Neuronal stem cell (in vitro differentiated cells): ENCODE measurements around the gene MB.
A peak's percentile ranks its signal among the peaks of the same experiment; 100 is the strongest.

Experiments
- DNase-seq: peaks from one replicate; pipeline ENCODE4 v3.0.0-alpha.2; 2013; ENCODE audit warnings: low spot score
- H2AFZ ChIP-seq: one replicate; pipeline ENCODE4 v1.6.1; 2013; ENCODE audit warnings: mild to moderate bottlenecking, low read length, inconsistent platforms
- H2AK5ac ChIP-seq: 2 replicates; pipeline ENCODE4 v1.6.1; 2013; ENCODE audit warnings: low read depth, mild to moderate bottlenecking, inconsistent platforms, low read length, moderate library complexity, mixed read lengths
- H2BK120ac ChIP-seq: 2 replicates; pipeline ENCODE4 v1.6.1; 2013; ENCODE audit warnings: low read depth, mild to moderate bottlenecking, inconsistent platforms, low read length, moderate library complexity, mixed read lengths
- H2BK12ac ChIP-seq: one replicate; pipeline ENCODE4 v1.6.1; 2013; ENCODE audit warnings: low read length, inconsistent platforms
- H2BK15ac ChIP-seq: 2 replicates; pipeline ENCODE4 v1.6.1; 2013; ENCODE audit warnings: mild to moderate bottlenecking, low read length, inconsistent platforms, mixed read lengths
- H2BK5ac ChIP-seq: one replicate; pipeline ENCODE4 v1.6.1; 2013; ENCODE audit warnings: inconsistent platforms, mild to moderate bottlenecking, low read length, moderate library complexity
- H3K14ac ChIP-seq: one replicate; pipeline ENCODE4 v1.6.1; 2013; ENCODE audit warnings: low read length, inconsistent platforms
- H3K18ac ChIP-seq: 2 replicates; pipeline ENCODE4 v1.6.1; 2013; ENCODE audit warnings: low read length, inconsistent platforms
- H3K23ac ChIP-seq: 2 replicates; pipeline ENCODE4 v1.6.1; 2013; ENCODE audit warnings: low read depth, mild to moderate bottlenecking, mixed read lengths, low read length, inconsistent platforms; ENCODE audit not compliant: poor library complexity
- H3K27ac ChIP-seq: replicated peaks from 3 replicates; pipeline ENCODE4 v1.5.1; 2013; ENCODE audit warnings: low read length, inconsistent platforms
- H3K27me3 ChIP-seq, 3 experiments: 2 replicates each; pipeline ENCODE4 v1.6.1; 2013; ENCODE audit warnings: low read length in 3 of 3, mild to moderate bottlenecking in 2 of 3, inconsistent platforms in 1 of 3, low read depth in 1 of 3, mixed read lengths in 1 of 3, moderate library complexity in 1 of 3; ENCODE audit not compliant: control insufficient read depth in 3 of 3, insufficient read depth in 3 of 3
- H3K36me3 ChIP-seq, 2 donors: replicated peaks in 1 of 2; 2 replicates each; pipeline ENCODE4 v1.6.1; 2013; ENCODE audit warnings: low read length in 2 of 2; ENCODE audit not compliant: control insufficient read depth in 2 of 2, insufficient read depth in 2 of 2
- H3K4ac ChIP-seq: 2 replicates; pipeline ENCODE4 v1.6.1; 2013; ENCODE audit warnings: inconsistent platforms, mild to moderate bottlenecking, low read length, moderate library complexity
- H3K4me1 ChIP-seq, 2 donors: 1 replicate in 1 of 2; 2 replicates in 1 of 2; pipeline ENCODE4 v1.6.1; 2013; ENCODE audit warnings: low read length in 2 of 2, low read depth in 1 of 2; ENCODE audit not compliant: control insufficient read depth in 2 of 2, insufficient read depth in 1 of 2
- H3K4me2 ChIP-seq: one replicate; pipeline ENCODE4 v1.6.1; 2013; ENCODE audit warnings: mild to moderate bottlenecking, low read length, inconsistent platforms; ENCODE audit not compliant: insufficient read depth, poor library complexity, severe bottlenecking
- H3K4me3 ChIP-seq, 2 donors: 2 replicates each; pipeline ENCODE4 v1.5.1; 2013; ENCODE audit warnings: low read length in 2 of 2, mild to moderate bottlenecking in 2 of 2, inconsistent platforms in 1 of 2, moderate library complexity in 1 of 2
- H3K79me1 ChIP-seq: one replicate; pipeline ENCODE4 v1.6.1; 2013; ENCODE audit warnings: low read depth, mild to moderate bottlenecking, inconsistent platforms, low read length, moderate library complexity
- H3K9ac ChIP-seq: one replicate; pipeline ENCODE4 v1.6.1; 2013; ENCODE audit warnings: mild to moderate bottlenecking, low read depth, low read length, inconsistent platforms; ENCODE audit not compliant: poor library complexity
- H3K9me3 ChIP-seq, 2 donors: replicated peaks in 1 of 2; 2 replicates each; pipeline versions ENCODE3 to v1.6.1; 2013; ENCODE audit warnings: low read length in 2 of 2, mild to moderate bottlenecking in 2 of 2, inconsistent platforms in 1 of 2, low read depth in 1 of 2, mixed read lengths in 1 of 2, moderate library complexity in 1 of 2; ENCODE audit not compliant: control insufficient read depth in 2 of 2, insufficient read depth in 1 of 2
- H4K8ac ChIP-seq: one replicate; pipeline ENCODE4 v1.6.1; 2013; ENCODE audit warnings: low read depth, mild to moderate bottlenecking, inconsistent platforms, low read length, moderate library complexity
- H4K91ac ChIP-seq: one replicate; pipeline ENCODE4 v1.6.1; 2013; ENCODE audit warnings: low read length, low read depth, mild to moderate bottlenecking, inconsistent platforms; ENCODE audit not compliant: poor library complexity
- WGBS, 2 donors: extraction: QIAGEN DNeasy Blood & Tissue Kit; methylation state at CpG; one replicate each; pipeline ENCODE4 v1.1.7; 2013; ENCODE audit warnings: missing lambda C conversion rate in 2 of 2, mixed read lengths in 1 of 2; ENCODE audit not compliant: insufficient read length in 2 of 2, insufficient replicate concordance in 1 of 2; ENCODE audit errors: extremely low coverage in 2 of 2; 5-methylcytosine and 5-hydroxymethylcytosine counted together

The MB gene

DNA sequence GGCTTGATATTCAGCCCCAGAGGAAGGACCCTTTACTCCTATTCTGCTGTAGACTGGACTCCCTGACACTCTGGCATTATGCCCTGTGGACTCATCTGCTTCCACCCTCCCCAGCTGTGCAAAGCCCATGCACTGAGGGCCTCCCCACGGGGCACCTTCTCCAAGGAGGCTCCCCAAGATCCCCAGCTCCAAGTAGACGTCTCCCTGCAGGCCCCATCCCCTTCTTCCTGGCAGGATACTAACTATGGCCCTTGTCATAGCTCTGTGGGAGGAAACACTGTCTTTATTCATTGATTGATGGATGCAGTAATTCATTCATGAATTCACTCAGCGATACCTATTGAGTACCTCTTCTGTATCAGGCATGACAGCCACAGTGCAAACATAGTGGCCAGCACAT, 15.8 kb upstream of the MB start:
- Histone ChIP-seq H2AK5ac (no peak overlapping the region), H2AFZ (no peak overlapping the region), H4K8ac (no peak overlapping the region), H3K18ac (no peak overlapping the region), H3K79me1 (peaks cover 4% of the 10 kb centered on the region), H3K27ac (no peak overlapping the region), H2BK12ac (no peak overlapping the region), H3K4me1 (peaks cover 0 to 13% of the 10 kb centered on the region in 2 donors), H3K9me3 (peaks cover 0 to 7% of the 10 kb centered on the region in 2 donors), H3K14ac (no peak overlapping the region), H3K36me3 (no peaks in the 10 kb centered on the region), H3K4me2 (no peak overlapping the region), H3K23ac (no peak overlapping the region), H2BK15ac (no peak overlapping the region), H3K27me3 (no peaks in the 10 kb centered on the region), H2BK120ac (no peak overlapping the region), H4K91ac (no peak overlapping the region), H3K4me3 (no peak overlapping the region), H3K9ac (no peak overlapping the region), H2BK5ac (no peak overlapping the region), H3K4ac (no peak overlapping the region)
- DNase-seq, result no peak
- no CpG with 5 or more reads among the region's 3 CpGs for WGBS, 2 donors

GRCh38 chr22:35631597-35631996, 14.5 kb upstream of the MB start:
- Histone ChIP-seq H4K91ac (no peak overlapping the region), H4K8ac (no peak overlapping the region), H2BK5ac (no peak overlapping the region), H3K14ac (no peak overlapping the region), H3K27me3 (peaks cover 0 to 4% (median 0%) of the 10 kb centered on the region in 3 experiments), H3K23ac (no peak overlapping the region), H2AFZ (no peak overlapping the region), H2BK120ac (no peak overlapping the region), H3K79me1 (peaks cover 4% of the 10 kb centered on the region), H2AK5ac (no peak overlapping the region), H3K36me3 (no peaks in the 10 kb centered on the region), H3K4me2 (no peak overlapping the region), H3K4ac (no peak overlapping the region), H3K9me3 (peaks cover 0 to 7% of the 10 kb centered on the region in 2 donors), H2BK12ac (no peak overlapping the region), H3K9ac (no peak overlapping the region), H3K4me3 (no peak overlapping the region), H2BK15ac (no peak overlapping the region), H3K18ac (no peak overlapping the region), H3K4me1 (peaks cover 0 to 10% of the 10 kb centered on the region in 2 donors), H3K27ac (no peak overlapping the region)
- no peak for DNase-seq
- no CpG with 5 or more reads among the region's 5 CpGs for WGBS, 2 donors

DNA sequence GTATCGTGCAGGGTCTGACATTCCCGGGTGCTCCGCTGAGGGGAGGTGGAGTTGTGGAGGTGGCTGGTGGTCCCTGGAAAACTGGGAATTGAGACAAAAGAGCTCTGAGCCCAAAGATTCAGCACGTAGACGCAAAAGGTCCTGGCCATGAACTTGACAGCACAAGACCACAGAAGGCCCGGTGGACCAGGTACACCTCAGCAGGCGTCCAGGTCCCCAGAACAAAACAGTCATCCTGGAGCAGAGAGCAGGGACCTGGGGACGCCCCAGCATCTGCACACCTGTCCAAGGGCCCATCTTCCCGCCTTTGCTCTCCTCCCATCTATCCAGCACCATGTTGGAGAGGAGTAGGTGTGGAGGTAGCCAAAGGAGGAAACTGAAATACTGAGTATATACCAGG, 13.8 kb upstream of the MB start:
- H4K8ac ChIP-seq, result no peak overlapping the region
- WGBS, 2 donors, result no CpG with 5 or more reads among the region's 9 CpGs
- no peak overlapping the region for H3K23ac ChIP-seq
- H3K14ac ChIP-seq, result no peak overlapping the region
- H2BK5ac ChIP-seq, result no peak overlapping the region
- no peak overlapping the region for H2BK15ac ChIP-seq
- H3K18ac ChIP-seq, result no peak overlapping the region
- peaks cover 0 to 10% of the 10 kb centered on the region in 2 donors for H3K4me1 ChIP-seq
- no peak overlapping the region for H3K27ac ChIP-seq
- H2BK120ac ChIP-seq, result no peak overlapping the region
- peaks cover 4% of the 10 kb centered on the region for H3K79me1 ChIP-seq
- no peak overlapping the region for H2AK5ac ChIP-seq
- peak overlapping the region; percentile 25 for H2AFZ ChIP-seq
- H3K9me3 ChIP-seq, result peaks cover 0 to 7% of the 10 kb centered on the region in 2 donors
- no peak for DNase-seq
- H3K27me3 ChIP-seq, result peaks cover 0 to 4% (median 0%) of the 10 kb centered on the region in 3 experiments
- no peak overlapping the region for H3K4me3 ChIP-seq
- no peak overlapping the region for H4K91ac ChIP-seq
- no peak overlapping the region for H3K4ac ChIP-seq
- H3K36me3 ChIP-seq, result no peaks in the 10 kb centered on the region
- H3K9ac ChIP-seq, result no peak overlapping the region
- no peak overlapping the region for H3K4me2 ChIP-seq
- H2BK12ac ChIP-seq, result no peak overlapping the region

GRCh38 chr22:35630387-35630793, 13.3 kb upstream of the MB start:
- H3K4me2 ChIP-seq, result no peak overlapping the region
- H2BK120ac ChIP-seq, result no peak overlapping the region
- H2AK5ac ChIP-seq, result no peak overlapping the region
- H3K79me1 ChIP-seq, result peaks cover 4% of the 10 kb centered on the region
- H2BK12ac ChIP-seq, result no peak overlapping the region
- no peak overlapping the region for H3K4ac ChIP-seq
- H3K4me3 ChIP-seq, result no peak overlapping the region
- WGBS, 2 donors, result no CpG with 5 or more reads among the region's 4 CpGs
- DNase-seq, result no peak
- no peak overlapping the region for H2BK15ac ChIP-seq
- H4K91ac ChIP-seq, result no peak overlapping the region
- H3K18ac ChIP-seq, result no peak overlapping the region
- H3K27ac ChIP-seq, result no peak overlapping the region
- no peak overlapping the region for H4K8ac ChIP-seq
- H3K36me3 ChIP-seq, result no peaks in the 10 kb centered on the region
- H3K9ac ChIP-seq, result no peak overlapping the region
- H3K14ac ChIP-seq, result no peak overlapping the region
- peaks cover 0 to 10% of the 10 kb centered on the region in 2 donors for H3K4me1 ChIP-seq
- H3K27me3 ChIP-seq, result peaks cover 0 to 4% (median 0%) of the 10 kb centered on the region in 3 experiments
- H3K23ac ChIP-seq, result no peak overlapping the region
- peaks cover 0 to 9% of the 10 kb centered on the region in 2 donors for H3K9me3 ChIP-seq
- no peak overlapping the region for H2BK5ac ChIP-seq
- H2AFZ ChIP-seq, result peak overlapping the region; percentile 25
